ENCODE data around the gene HELQ.
"Not testable (repeated sequence)": the region's sequence is repeated elsewhere in the genome, so short reads cannot be mapped to it uniquely, and the experiment has no call there.

The HELQ gene

GRCh38 chr4:83431200-83431599 is 24.4 kb downstream of the HELQ start:
- no peak for DNase-seq (ENCODE audit: low read depth, low spot score)
- TF ChIP-seq YY1 (IDR thresholded peaks at IDR 0.05; ENCODE audit: insufficient read depth, insufficient read length) (no peak), SUZ12 (IDR thresholded peaks at IDR 0.05; ENCODE audit: extremely low read depth, insufficient read depth, insufficient read length) (no peak)
- Histone ChIP-seq H3K9me3 (ENCODE audit: insufficient read depth, low read length) (no peaks in the 10 kb centered on the region), H3K4me1 (ENCODE audit: insufficient read depth, insufficient read length) (no peaks in the 10 kb centered on the region), H3K27me3 (ENCODE audit: insufficient read depth, insufficient read length) (no peaks in the 10 kb centered on the region), H3K4me3 (ENCODE audit: insufficient read length, low read depth) (no peak overlapping the region), H3K36me3 (ENCODE audit: insufficient read depth, insufficient read length, low read length) (peaks cover 3% of the 10 kb centered on the region), H3K9ac (ENCODE audit: insufficient read length, low read depth) (no peak overlapping the region)

GRCh38 chr4:83418211-83418610 is 37.4 kb downstream of the HELQ start:
- Histone ChIP-seq H3K9ac (ENCODE audit: insufficient read length, low read depth) (no peak overlapping the region), H3K4me3 (ENCODE audit: insufficient read length, low read depth) (no peak overlapping the region), H3K4me1 (ENCODE audit: insufficient read depth, insufficient read length) (no peaks in the 10 kb centered on the region), H3K9me3 (ENCODE audit: insufficient read depth, low read length) (no peaks in the 10 kb centered on the region), H3K27me3 (ENCODE audit: insufficient read depth, insufficient read length) (no peaks in the 10 kb centered on the region), H3K36me3 (ENCODE audit: insufficient read depth, insufficient read length, low read length) (peaks cover 10% of the 10 kb centered on the region)
- TF ChIP-seq YY1 (IDR thresholded peaks at IDR 0.05; ENCODE audit: insufficient read depth, insufficient read length), result no peak
- TF ChIP-seq ZNF274 (IDR thresholded peaks at IDR 0.05; ENCODE audit: low read depth, low read length), result no peak
- no peak for TF ChIP-seq SUZ12 (IDR thresholded peaks at IDR 0.05; ENCODE audit: extremely low read depth, insufficient read depth, insufficient read length)
- no peak for DNase-seq (ENCODE audit: low read depth, low spot score)

GRCh38 chr4:83417566-83417965 is 38.1 kb downstream of the HELQ start:
- no peak for DNase-seq (ENCODE audit: low read depth, low spot score)
- H3K9ac ChIP-seq (ENCODE audit: insufficient read length, low read depth), result no peak overlapping the region
- H3K36me3 ChIP-seq (ENCODE audit: insufficient read depth, insufficient read length, low read length), result peaks cover 10% of the 10 kb centered on the region
- H3K4me3 ChIP-seq (ENCODE audit: insufficient read length, low read depth), result no peak overlapping the region
- no peaks in the 10 kb centered on the region for H3K27me3 ChIP-seq (ENCODE audit: insufficient read depth, insufficient read length)
- no peak for TF ChIP-seq YY1 (IDR thresholded peaks at IDR 0.05; ENCODE audit: insufficient read depth, insufficient read length)
- TF ChIP-seq ZNF274 (IDR thresholded peaks at IDR 0.05; ENCODE audit: low read depth, low read length), result no peak
- TF ChIP-seq SUZ12 (IDR thresholded peaks at IDR 0.05; ENCODE audit: extremely low read depth, insufficient read depth, insufficient read length), result no peak
- no peaks in the 10 kb centered on the region for H3K9me3 ChIP-seq (ENCODE audit: insufficient read depth, low read length)
- no peaks in the 10 kb centered on the region for H3K4me1 ChIP-seq (ENCODE audit: insufficient read depth, insufficient read length)

GRCh38 chr4:83413676-83414075 is 41.9 kb downstream of the HELQ start:
- Histone ChIP-seq H3K27me3 (ENCODE audit: insufficient read depth, insufficient read length) (no peaks in the 10 kb centered on the region), H3K9ac (ENCODE audit: insufficient read length, low read depth) (no peak overlapping the region), H3K36me3 (ENCODE audit: insufficient read depth, insufficient read length, low read length) (peaks cover 7% of the 10 kb centered on the region), H3K9me3 (ENCODE audit: insufficient read depth, low read length) (no peaks in the 10 kb centered on the region), H3K4me3 (ENCODE audit: insufficient read length, low read depth) (no peak overlapping the region), H3K4me1 (ENCODE audit: insufficient read depth, insufficient read length) (no peaks in the 10 kb centered on the region)
- TF ChIP-seq SUZ12 (IDR thresholded peaks at IDR 0.05; ENCODE audit: extremely low read depth, insufficient read depth, insufficient read length) (no peak), YY1 (IDR thresholded peaks at IDR 0.05; ENCODE audit: insufficient read depth, insufficient read length) (no peak), ZNF274 (IDR thresholded peaks at IDR 0.05; ENCODE audit: low read depth, low read length) (no peak)
- no peak for DNase-seq (ENCODE audit: low read depth, low spot score)

GRCh38 chr4:83408908-83409307 is 46.7 kb downstream of the HELQ start:
- Histone ChIP-seq H3K27me3 (ENCODE audit: insufficient read depth, insufficient read length) (no peaks in the 10 kb centered on the region), H3K9ac (ENCODE audit: insufficient read length, low read depth) (no peak overlapping the region), H3K4me3 (ENCODE audit: insufficient read length, low read depth) (no peak overlapping the region), H3K36me3 (ENCODE audit: insufficient read depth, insufficient read length, low read length) (peaks cover 4% of the 10 kb centered on the region), H3K9me3 (ENCODE audit: insufficient read depth, low read length) (no peaks in the 10 kb centered on the region), H3K4me1 (ENCODE audit: insufficient read depth, insufficient read length) (no peaks in the 10 kb centered on the region)
- no peak for TF ChIP-seq YY1 (IDR thresholded peaks at IDR 0.05; ENCODE audit: insufficient read depth, insufficient read length)
- no peak for TF ChIP-seq SUZ12 (IDR thresholded peaks at IDR 0.05; ENCODE audit: extremely low read depth, insufficient read depth, insufficient read length)
- TF ChIP-seq ZNF274 (IDR thresholded peaks at IDR 0.05; ENCODE audit: low read depth, low read length), result no peak
- no peak for DNase-seq (ENCODE audit: low read depth, low spot score)

- TF ChIP-seq SUZ12 (IDR thresholded peaks at IDR 0.05; ENCODE audit: extremely low read depth, insufficient read depth, insufficient read length) (no peak), YY1 (IDR thresholded peaks at IDR 0.05; ENCODE audit: insufficient read depth, insufficient read length) (no peak), ZNF274 (IDR thresholded peaks at IDR 0.05; ENCODE audit: low read depth, low read length) (no peak)
- no peak for DNase-seq (ENCODE audit: low read depth, low spot score)
- Histone ChIP-seq H3K4me3 (ENCODE audit: insufficient read length, low read depth) (no peak overlapping the region), H3K27me3 (ENCODE audit: insufficient read depth, insufficient read length) (no peaks in the 10 kb centered on the region), H3K36me3 (ENCODE audit: insufficient read depth, insufficient read length, low read length) (peaks cover 4% of the 10 kb centered on the region), H3K9ac (ENCODE audit: insufficient read length, low read depth) (no peak overlapping the region), H3K4me1 (ENCODE audit: insufficient read depth, insufficient read length) (no peaks in the 10 kb centered on the region), H3K9me3 (ENCODE audit: insufficient read depth, low read length) (no peaks in the 10 kb centered on the region)
These were observed 49.5 kb downstream of the HELQ start for GRCh38 chr4:83405844-83406816.

- H3K36me3 ChIP-seq (ENCODE audit: insufficient read depth, insufficient read length, low read length); DNase-seq (ENCODE audit: low read depth, low spot score); H3K4me3 ChIP-seq (ENCODE audit: insufficient read length, low read depth); H3K4me1 ChIP-seq (ENCODE audit: insufficient read depth, insufficient read length); H3K9ac ChIP-seq (ENCODE audit: insufficient read length, low read depth): not testable (repeated sequence)
- peaks cover 10% of the 10 kb centered on the region for H3K27me3 ChIP-seq (ENCODE audit: insufficient read depth, insufficient read length)
- H3K9me3 ChIP-seq (ENCODE audit: insufficient read depth, low read length), result peaks cover 10% of the 10 kb centered on the region; the same call in 1 of the 2 replicates
These were observed 57.5 kb downstream of the HELQ start for GRCh38 chr4:83398158-83398557.
